Posterior vena cava (tissue), 2 donors: ENCODE measurements around the gene BEST3. TPM values are rescaled to one million over a fixed set of nuclear protein-coding genes. Genes with fewer than 3 reads are reported as not detected.

Experiments used
- DNase-seq: peaks from one replicate; pipeline ENCODE4 v3.0.0-alpha.2; 2020; ENCODE audit warnings: low spot score
- intact Hi-C, 2 donors: fragments of 100-400 bp; cut with DNase I; formaldehyde crosslinking; loops; one replicate each; pipeline versions ENCODE4 v1.14.1 to v1.14.2; 2022 to 2023
- total RNA-seq, 2 donors: library from RNA; stranded (reverse); fragmentation: NEBNext Ultra II Directional; extraction: Animal tissue kit (Norgen Biotek cat#: 25700); gene quantifications; one replicate each; pipeline ENCODE4 v1.2.1, GENCODE V29; 2021
- donor health status: DM: yes; HTN: yes; CAD: no.
- donor health status: DM: yes; HTN: yes; CAD: no.

BEST3 gene
- total RNA-seq, 2 donors from 2014 or later: not detected

- intact Hi-C loops: no loop called here
- no peak for DNase-seq
Observed at GRCh38 chr12:69657376-69658137, 41.5 kb downstream of the BEST3 start.

DNA sequence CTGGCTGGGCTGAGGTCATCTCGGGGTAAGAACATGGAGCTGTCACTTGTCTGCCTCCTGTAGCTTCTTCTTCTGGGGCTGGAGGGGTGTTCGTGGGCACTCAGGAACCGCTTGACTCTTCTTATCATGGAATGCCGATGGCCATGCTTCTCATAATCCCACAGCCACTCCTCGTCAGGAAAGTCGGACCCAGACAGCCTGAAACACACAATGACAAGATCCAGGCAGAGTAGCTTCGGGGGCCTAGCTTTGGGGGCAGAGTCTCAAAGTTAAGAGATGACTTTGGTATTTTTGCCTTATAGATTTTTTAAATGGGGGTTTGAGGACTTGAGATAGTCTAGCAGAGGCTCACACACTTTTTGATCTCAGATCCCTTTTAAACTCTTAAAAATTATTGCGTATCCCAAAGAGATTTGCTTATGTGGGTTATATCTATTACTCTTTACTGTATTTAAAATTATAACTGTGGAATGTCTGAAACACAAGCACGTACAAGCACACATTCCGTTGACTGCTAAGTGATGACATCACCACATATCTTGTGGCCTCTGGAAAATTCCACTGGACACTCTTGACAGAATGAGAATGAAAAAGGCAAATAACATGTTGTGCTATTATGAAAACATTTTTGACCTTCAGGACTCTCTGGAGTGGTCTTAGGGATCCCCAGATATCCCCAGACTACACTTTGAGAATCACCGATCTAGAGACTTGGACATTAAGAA, 43.3 kb downstream of the BEST3 start:
- intact Hi-C loops: no loop called here
- no peak for DNase-seq

DNA sequence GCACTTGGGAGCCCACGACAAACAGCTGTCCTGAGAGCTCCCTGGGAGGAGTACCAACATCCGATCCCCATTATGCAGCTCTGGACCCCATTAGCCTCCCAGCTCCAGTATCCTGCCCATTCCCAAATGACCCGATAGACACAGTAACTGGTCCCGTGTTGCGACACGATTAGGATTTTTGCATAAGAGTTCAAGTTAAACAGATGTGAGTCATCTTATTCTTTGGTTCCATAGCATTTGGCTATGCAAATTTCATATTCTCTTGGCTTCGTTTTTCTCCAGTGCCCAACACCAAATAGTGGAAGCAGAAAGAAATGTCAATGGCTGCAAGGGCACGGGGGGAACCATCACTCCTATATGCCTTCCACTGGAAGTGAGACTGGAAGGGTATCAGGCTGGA, 45.4 kb downstream of the BEST3 start:
- DNase-seq: no peak
- intact Hi-C loops: no loop called here

DNA sequence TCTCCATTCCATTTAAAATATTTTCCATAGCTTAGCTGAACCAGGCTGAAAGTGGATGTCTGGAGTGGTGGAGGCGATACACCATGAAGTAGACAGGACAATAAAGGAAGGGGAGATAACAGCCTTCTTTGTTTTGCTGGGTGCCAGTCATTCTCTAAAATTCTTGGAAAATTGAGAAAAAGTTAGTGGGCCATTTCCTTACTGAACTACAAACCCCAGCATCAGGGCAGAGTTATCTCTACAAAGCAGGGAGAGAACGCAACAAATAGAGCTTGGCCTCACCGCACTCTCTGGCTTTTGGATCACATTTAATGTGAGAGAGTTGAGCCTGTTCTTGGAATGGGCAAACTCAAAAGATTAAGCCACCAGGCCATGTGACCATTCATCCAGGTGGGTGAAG, 47.2 kb downstream of the BEST3 start:
- intact Hi-C loops: no loop called here
- DNase-seq: no peak

DNA sequence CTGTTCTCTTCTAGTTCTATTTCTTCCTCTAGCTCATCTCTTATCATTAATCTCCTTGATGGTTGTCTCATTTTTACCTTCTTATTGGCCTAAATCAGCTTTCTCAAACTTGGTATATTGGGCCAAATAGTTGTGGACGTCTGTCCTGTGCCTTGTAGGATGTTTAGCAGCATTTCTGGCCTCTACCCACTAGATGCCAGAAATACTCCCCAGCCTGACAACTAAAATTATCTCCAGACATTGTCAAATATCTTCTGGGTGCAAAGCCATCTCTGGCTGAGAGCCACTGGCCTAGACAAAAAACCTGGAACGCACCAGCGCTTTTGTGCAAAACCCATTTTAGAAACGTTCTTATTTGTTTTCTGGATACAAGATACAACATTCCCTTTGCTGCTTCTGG, 49.6 kb downstream of the BEST3 start:
- intact Hi-C loops: loop anchor here in 1 of 2 donors (2.0 kb wide), 1 partner anchor 29 kb away; no protein-coding TSS in a partner anchor
- no peak for DNase-seq

GRCh38 chr12:69648476-69648875, 50.6 kb downstream of the BEST3 start:
- intact Hi-C loops: loop anchor here in 1 of 2 donors (2.0 kb wide), 1 partner anchor 30 kb away; no protein-coding TSS in a partner anchor
- DNase-seq: no peak

- no peak for DNase-seq
- intact Hi-C loops: no loop called here
Observed at GRCh38 chr12:69647178-69647577, 51.9 kb downstream of the BEST3 start.

DNA sequence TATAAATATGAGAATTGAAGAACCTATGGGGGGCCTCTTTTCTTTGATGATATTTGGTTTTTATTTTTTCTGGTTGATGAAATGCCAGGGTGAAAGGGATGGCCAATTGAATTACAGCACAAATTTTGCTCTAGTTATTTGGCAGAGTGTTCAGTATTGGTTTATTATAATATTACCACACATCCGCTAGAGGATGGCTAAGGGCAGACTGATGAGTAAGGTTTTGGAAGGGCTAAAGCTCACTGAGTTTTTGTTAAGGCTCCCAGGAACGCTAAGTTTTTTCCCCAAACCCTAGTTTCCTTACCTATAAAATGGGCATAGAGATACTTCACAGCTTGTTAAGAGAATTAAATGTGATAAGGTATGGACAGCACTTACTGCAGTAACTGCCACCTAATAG, 54.1 kb downstream of the BEST3 start:
- DNase-seq: no peak

GRCh38 chr12:69644511-69644910, 54.6 kb downstream of the BEST3 start:
- intact Hi-C loops: no loop called here
- DNase-seq: no peak

More for the DNA sequence above, 54.1 kb downstream of the BEST3 start:
- intact Hi-C loops: no loop called here

- DNase-seq: no peak
- intact Hi-C loops: no loop called here
Observed at GRCh38 chr12:69642531-69642930, 56.6 kb downstream of the BEST3 start.

DNA sequence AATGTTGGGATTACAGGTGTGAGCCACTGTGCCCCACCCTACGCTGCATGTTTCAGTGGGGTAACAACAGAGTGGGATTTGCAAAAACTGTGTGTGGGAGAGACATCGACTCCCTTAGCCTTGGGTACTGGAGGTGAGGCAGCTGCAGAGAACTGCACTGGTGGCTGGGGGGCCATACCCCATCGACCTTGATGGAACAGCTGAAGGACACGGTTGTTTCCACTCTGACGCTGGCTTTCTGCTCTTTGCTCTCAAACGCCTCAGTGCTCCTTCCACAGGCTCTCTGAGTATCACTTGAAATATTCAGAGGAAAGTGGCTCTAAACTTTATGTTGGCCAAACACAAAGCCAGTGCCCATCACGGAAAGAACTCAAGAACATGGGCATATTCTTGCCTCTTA, 57.6 kb downstream of the BEST3 start:
- intact Hi-C loops: no loop called here
- DNase-seq: no peak

GRCh38 chr12:69639400-69640016, 59.6 kb downstream of the BEST3 start:
- DNase-seq: peak; percentile 86
- intact Hi-C loops: no loop called here

GRCh38 chr12:69633061-69633460, 66.0 kb downstream of the BEST3 start:
- intact Hi-C loops: no loop called here
- DNase-seq: no peak

GRCh38 chr12:69630191-69630590, 68.9 kb downstream of the BEST3 start:
- DNase-seq: no peak
- intact Hi-C loops: no loop called here

DNA sequence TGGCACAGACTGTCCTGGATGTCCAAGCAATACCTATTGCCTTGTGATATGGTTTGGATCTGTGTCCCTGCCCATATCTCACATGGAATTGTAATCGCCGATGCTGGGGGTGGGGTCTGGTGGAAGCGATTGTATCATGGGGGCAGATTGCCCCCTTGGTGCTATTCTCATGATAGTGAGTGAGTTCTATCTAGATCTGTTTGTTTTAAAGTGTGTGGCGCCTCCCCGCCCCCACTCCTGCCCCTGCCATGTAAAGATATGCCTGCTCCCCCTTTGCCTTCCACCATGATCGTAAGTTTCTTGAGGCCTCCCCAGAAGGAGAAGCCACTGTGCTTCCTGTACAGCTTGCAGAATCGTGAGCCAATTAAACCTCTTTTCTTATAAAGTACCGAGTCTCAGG, 71.6 kb downstream of the BEST3 start:
- intact Hi-C loops: loop anchor here in 1 of 2 donors (5.0 kb wide), 1 partner anchor 1785 kb away; no protein-coding TSS in a partner anchor
- no peak for DNase-seq

- intact Hi-C loops: no loop called here
- no peak for DNase-seq
Observed at GRCh38 chr12:69623970-69624369, 75.1 kb downstream of the BEST3 start.

DNA sequence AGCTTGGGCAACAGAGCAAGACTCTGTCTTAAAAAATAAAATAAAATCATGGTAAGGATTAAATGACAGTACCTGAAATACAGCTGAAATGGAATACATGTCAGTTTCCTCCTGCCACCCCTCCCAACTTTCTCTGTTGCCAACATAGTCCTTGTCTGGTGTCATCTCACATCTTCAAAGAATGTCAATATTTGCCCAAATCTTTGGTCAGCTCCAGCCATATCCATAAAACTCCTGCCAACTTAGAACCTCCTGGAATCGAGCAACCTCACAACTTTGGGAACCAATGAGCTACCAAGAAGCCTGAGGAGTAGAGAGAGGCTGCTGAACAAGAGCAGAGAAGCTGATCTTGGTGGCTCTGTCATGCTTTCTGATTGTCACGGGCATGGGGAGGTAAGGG, 77.6 kb downstream of the BEST3 start:
- DNase-seq: no peak
- intact Hi-C loops: no loop called here

- intact Hi-C loops: no loop called here
- no peak for DNase-seq
Observed at GRCh38 chr12:69620921-69621320, 78.2 kb downstream of the BEST3 start.

- intact Hi-C loops: no loop called here
Observed at GRCh38 chr12:69620077-69620476, 79.0 kb downstream of the BEST3 start.

DNA sequence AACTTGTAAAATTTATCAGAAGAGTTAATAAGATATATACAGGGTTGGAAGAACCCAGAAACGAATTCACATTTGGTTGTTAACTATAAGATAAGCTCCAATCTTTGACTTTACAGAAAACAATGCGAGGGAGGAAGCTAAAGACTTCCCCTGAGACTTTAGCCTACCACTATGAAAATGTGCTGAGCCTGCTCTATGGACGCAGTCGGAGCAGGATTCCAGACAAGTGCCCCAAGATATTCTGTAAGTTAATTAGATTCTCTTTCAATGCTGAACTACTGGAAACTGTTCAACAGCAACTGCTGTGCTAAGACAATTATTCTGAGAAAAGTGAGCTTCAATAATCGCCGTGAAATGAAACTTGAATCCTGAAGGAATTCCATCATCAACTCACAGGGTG, 80.1 kb downstream of the BEST3 start:
- intact Hi-C loops: no loop called here
- DNase-seq: no peak

More at GRCh38 chr12:69620077-69620476, 79.0 kb downstream of the BEST3 start:
- DNase-seq: no peak
